ENCODE data around the gene MAPK6. TPM values are rescaled to one million over a fixed set of nuclear protein-coding genes. Genes with fewer than 3 reads are reported as not detected.

The MAPK6 gene
- total and polyA plus RNA-seq, 9 of the 15 experiments (the other 6 are each of a cell fraction or from before 2014, with no cell fraction given), result 28.5 to 97.1 (median 74.0) TPM

DNA sequence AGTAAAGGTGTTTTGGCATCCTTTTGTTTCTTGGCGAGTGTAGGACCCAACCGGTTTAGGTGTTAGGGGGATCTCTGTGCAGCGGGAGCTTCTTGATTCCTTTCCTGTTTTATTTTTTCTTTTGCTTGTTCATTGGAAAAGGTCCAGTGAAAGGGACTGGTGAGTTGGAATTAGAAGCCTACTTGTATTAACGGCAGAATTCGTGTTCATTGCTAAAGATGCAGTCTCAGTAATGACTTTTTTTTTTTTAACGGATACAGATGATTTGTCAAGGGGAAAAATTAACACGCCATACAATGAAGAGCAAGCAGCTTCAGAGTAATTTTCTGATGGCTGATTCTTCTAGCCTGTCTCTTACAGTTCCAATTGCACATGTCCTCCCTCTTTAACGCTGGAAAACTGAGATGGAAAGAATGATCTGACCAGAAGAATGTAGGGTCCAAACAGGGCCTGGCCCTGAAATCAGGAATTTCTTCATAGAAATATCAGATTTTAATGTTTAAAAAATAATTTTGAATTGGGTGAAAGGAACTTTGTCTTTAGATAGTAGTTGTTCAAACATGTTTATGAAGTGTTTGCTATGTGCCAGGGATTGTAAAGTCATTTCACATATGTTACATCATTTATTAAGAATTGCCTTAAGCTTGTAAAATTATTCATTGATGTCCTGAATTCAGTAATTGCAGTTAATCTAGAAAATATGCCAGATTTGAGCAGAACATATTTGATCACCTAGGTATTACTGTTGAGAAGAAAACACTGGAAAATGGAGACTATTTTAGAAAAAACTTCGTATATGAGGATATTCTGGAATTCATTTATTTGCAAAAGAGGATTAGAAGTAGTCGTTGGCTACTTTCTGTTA is 1.4 kb downstream of the MAPK6 start (continued):
- TF ChIP-seq ZBTB40 (IDR thresholded peaks at IDR 0.05) (0 out of 2 replicates have a peak, but pooled peaks have one; percentile 32), ZBTB40 (CRISPR knock-in tag; IDR thresholded peaks at IDR 0.05) (no peak), MTA3 (IDR thresholded peaks at IDR 0.05; ENCODE audit: borderline replicate concordance) (no peak), GTF2A2 (tag; IDR thresholded peaks at IDR 0.05) (no peak), ZNF583 (CRISPR knock-in tag; IDR thresholded peaks at IDR 0.05) (no peak), NR2C2 (CRISPR knock-in tag; IDR thresholded peaks at IDR 0.05) (no peak), NR2C2 (tag; IDR thresholded peaks at IDR 0.05) (0 out of 2 replicates have a peak, but pooled peaks have one; percentile 6), SMAD1 (IDR thresholded peaks at IDR 0.05; ENCODE audit: low read depth, low read length, partially characterized antibody) (no peak), ARID1B (IDR thresholded peaks at IDR 0.05) (no peak), HIVEP1 (CRISPR knock-in tag; IDR thresholded peaks at IDR 0.05) (no peak), ZNF24 (IDR thresholded peaks at IDR 0.05) (no peak)
- TF ChIP-seq, protein P1, sequence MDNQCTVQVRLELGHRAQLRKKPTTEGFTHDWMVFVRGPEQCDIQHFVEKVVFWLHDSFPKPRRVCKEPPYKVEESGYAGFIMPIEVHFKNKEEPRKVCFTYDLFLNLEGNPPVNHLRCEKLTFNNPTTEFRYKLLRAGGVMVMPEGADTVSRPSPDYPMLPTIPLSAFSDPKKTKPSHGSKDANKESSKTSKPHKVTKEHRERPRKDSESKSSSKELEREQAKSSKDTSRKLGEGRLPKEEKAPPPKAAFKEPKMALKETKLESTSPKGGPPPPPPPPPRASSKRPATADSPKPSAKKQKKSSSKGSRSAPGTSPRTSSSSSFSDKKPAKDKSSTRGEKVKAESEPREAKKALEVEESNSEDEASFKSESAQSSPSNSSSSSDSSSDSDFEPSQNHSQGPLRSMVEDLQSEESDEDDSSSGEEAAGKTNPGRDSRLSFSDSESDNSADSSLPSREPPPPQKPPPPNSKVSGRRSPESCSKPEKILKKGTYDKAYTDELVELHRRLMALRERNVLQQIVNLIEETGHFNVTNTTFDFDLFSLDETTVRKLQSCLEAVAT (IDR thresholded peaks at IDR 0.05), result 0 out of 4 replicates have a peak, but pooled peaks of 1 of the 2 experiments have one; percentile 6
- TF ChIP-seq, protein P2, sequence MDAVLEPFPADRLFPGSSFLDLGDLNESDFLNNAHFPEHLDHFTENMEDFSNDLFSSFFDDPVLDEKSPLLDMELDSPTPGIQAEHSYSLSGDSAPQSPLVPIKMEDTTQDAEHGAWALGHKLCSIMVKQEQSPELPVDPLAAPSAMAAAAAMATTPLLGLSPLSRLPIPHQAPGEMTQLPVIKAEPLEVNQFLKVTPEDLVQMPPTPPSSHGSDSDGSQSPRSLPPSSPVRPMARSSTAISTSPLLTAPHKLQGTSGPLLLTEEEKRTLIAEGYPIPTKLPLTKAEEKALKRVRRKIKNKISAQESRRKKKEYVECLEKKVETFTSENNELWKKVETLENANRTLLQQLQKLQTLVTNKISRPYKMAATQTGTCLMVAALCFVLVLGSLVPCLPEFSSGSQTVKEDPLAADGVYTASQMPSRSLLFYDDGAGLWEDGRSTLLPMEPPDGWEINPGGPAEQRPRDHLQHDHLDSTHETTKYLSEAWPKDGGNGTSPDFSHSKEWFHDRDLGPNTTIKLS (IDR thresholded peaks at IDR 0.05; ENCODE audit: borderline replicate concordance, low read depth), result no peak

Data from K562 (cell line).